ENCODE measurements around the gene TUFT1.

TUFT1 gene

GRCh38 chr1:151504252-151504651, 35.9 kb upstream of the TUFT1 start:
- Histone ChIP-seq H3K9ac (ENCODE audit: low read depth, low read length) (no peak overlapping the region), H3K27me3 (ENCODE audit: control insufficient read depth, insufficient read depth, low read length) (no peaks in the 10 kb centered on the region), H3K4me1 (ENCODE audit: control insufficient read depth, insufficient read depth, low read length) (no peaks in the 10 kb centered on the region), H3K36me3 (ENCODE audit: control insufficient read depth, insufficient read depth, low read length) (no peaks in the 10 kb centered on the region), H3K9me3 (ENCODE audit: control insufficient read depth, insufficient read depth, low read length) (no peaks in the 10 kb centered on the region), H3K4me3 (ENCODE audit: low read depth, low read length) (no peak overlapping the region)

GRCh38 chr1:151504759-151505158, 35.4 kb upstream of the TUFT1 start:
- Histone ChIP-seq H3K36me3 (ENCODE audit: control insufficient read depth, insufficient read depth, low read length) (no peaks in the 10 kb centered on the region), H3K27me3 (ENCODE audit: control insufficient read depth, insufficient read depth, low read length) (no peaks in the 10 kb centered on the region), H3K4me3 (ENCODE audit: low read depth, low read length) (no peak overlapping the region), H3K9ac (ENCODE audit: low read depth, low read length) (no peak overlapping the region), H3K4me1 (ENCODE audit: control insufficient read depth, insufficient read depth, low read length) (no peaks in the 10 kb centered on the region), H3K9me3 (ENCODE audit: control insufficient read depth, insufficient read depth, low read length) (no peaks in the 10 kb centered on the region)

DNA sequence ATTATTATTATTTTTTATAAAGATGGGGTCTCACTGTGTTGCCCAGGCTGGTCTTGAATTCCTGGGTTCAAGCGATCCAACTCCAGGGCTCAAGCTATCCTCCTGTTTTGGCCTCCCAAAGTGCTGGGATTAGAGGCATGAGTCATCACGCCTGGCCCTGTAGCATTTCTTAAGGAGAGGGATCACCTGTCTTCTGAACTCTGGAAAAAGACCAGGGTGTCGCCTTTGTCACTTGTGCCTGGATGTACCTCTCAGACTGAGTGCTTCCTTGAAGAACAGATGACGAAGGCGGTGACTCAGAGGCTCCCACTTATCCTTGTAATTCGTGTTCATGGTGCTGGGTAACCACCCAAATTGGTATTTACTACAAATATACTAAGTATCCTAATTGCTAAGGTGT, 31.3 kb upstream of the TUFT1 start:
- H3K27me3 ChIP-seq (ENCODE audit: control insufficient read depth, insufficient read depth, low read length) = no peaks in the 10 kb centered on the region
- H3K4me3 ChIP-seq (ENCODE audit: low read depth, low read length) = no peak overlapping the region
- no peaks in the 10 kb centered on the region for H3K9me3 ChIP-seq (ENCODE audit: control insufficient read depth, insufficient read depth, low read length)
- peaks cover 15% of the 10 kb centered on the region for H3K4me1 ChIP-seq (ENCODE audit: control insufficient read depth, insufficient read depth, low read length)
- H3K9ac ChIP-seq (ENCODE audit: low read depth, low read length) = no peak overlapping the region
- H3K36me3 ChIP-seq (ENCODE audit: control insufficient read depth, insufficient read depth, low read length) = no peaks in the 10 kb centered on the region

DNA sequence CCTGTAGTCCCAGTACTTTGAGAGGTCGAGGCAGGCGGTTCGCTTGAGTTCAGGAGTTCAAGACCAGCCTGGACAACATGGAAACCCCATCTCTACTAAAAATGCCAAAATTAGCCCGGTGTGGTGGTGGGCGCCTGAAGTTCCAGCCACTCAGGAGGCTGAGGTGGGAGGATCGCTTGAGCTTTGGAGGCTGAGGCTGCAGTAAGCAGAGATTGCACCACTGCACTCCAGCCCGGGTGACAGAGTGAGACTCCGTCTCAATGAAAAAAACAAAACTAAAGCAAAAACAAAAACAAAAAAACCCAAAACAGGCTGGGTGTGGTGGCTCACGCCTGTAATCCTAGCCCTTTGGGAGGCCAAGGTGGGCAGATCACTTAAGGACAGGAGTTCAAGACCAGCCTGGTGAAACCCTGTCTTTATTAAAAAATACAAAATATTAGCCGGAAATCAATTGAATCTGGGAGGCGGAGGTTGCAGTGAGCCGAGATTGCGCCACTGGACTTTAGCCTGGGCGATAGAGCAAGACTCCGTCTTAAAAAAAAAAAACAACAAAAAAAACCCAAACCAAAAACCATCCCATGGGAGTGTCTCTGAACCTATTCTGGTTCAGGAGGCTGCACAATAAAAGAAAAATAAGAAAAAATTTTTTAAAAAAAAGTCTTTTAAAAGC, 30.6 kb upstream of the TUFT1 start:
- Histone ChIP-seq H3K27me3 (ENCODE audit: control insufficient read depth, insufficient read depth, low read length) (no peaks in the 10 kb centered on the region), H3K36me3 (ENCODE audit: control insufficient read depth, insufficient read depth, low read length) (no peaks in the 10 kb centered on the region), H3K4me1 (ENCODE audit: control insufficient read depth, insufficient read depth, low read length) (peaks cover 21% of the 10 kb centered on the region), H3K9me3 (ENCODE audit: control insufficient read depth, insufficient read depth, low read length) (no peaks in the 10 kb centered on the region), H3K4me3 (ENCODE audit: low read depth, low read length) (no peak overlapping the region), H3K9ac (ENCODE audit: low read depth, low read length) (no peak overlapping the region)

DNA sequence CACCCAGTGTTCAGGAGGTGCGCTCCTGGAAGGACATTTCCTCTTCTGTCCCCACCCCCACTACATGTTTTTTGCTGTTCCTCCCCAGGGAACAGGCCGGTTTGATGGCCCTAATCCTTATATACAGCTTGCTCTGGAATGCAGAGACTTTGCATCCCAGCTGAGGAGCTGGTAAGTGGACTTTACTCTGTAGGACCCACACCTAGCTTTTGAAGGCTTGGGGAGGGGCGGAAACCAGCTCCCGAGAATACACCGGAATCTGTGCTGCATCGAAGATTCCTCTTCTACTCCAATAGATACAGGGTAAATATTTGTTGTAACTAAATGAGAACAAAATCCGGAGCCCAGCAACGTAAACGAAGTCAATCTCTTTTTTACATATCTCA, 30.1 kb upstream of the TUFT1 start:
- H3K4me3 ChIP-seq (ENCODE audit: low read depth, low read length) = peak overlapping the region; percentile 89
- peaks cover 23% of the 10 kb centered on the region for H3K4me1 ChIP-seq (ENCODE audit: control insufficient read depth, insufficient read depth, low read length)
- H3K36me3 ChIP-seq (ENCODE audit: control insufficient read depth, insufficient read depth, low read length) = no peaks in the 10 kb centered on the region
- no peaks in the 10 kb centered on the region for H3K27me3 ChIP-seq (ENCODE audit: control insufficient read depth, insufficient read depth, low read length)
- H3K9me3 ChIP-seq (ENCODE audit: control insufficient read depth, insufficient read depth, low read length) = no peaks in the 10 kb centered on the region
- peak overlapping the region; percentile 89 for H3K9ac ChIP-seq (ENCODE audit: low read depth, low read length)

DNA sequence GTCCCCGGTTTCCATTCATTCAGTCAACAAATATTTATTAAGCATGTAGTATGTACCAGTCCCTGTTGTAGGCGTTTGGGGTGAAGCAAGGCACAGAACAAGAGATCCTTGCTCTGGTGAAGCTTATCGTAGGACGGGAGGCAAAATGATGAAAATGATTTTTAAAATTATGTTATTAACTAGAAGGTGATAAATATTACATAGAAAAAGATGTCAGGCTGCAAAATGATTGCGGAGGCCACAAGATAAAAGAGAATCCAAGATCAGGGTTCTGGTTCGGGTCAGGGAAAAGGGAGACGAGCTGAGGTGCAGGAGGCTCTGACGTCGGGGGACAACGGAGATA, 29.5 kb upstream of the TUFT1 start:
- Histone ChIP-seq H3K4me1 (ENCODE audit: control insufficient read depth, insufficient read depth, low read length) (peaks cover 23% of the 10 kb centered on the region), H3K9ac (ENCODE audit: low read depth, low read length) (peak overlapping the region; percentile 89), H3K4me3 (ENCODE audit: low read depth, low read length) (peak overlapping the region; percentile 89), H3K9me3 (ENCODE audit: control insufficient read depth, insufficient read depth, low read length) (no peaks in the 10 kb centered on the region), H3K27me3 (ENCODE audit: control insufficient read depth, insufficient read depth, low read length) (no peaks in the 10 kb centered on the region), H3K36me3 (ENCODE audit: control insufficient read depth, insufficient read depth, low read length) (no peaks in the 10 kb centered on the region)

DNA sequence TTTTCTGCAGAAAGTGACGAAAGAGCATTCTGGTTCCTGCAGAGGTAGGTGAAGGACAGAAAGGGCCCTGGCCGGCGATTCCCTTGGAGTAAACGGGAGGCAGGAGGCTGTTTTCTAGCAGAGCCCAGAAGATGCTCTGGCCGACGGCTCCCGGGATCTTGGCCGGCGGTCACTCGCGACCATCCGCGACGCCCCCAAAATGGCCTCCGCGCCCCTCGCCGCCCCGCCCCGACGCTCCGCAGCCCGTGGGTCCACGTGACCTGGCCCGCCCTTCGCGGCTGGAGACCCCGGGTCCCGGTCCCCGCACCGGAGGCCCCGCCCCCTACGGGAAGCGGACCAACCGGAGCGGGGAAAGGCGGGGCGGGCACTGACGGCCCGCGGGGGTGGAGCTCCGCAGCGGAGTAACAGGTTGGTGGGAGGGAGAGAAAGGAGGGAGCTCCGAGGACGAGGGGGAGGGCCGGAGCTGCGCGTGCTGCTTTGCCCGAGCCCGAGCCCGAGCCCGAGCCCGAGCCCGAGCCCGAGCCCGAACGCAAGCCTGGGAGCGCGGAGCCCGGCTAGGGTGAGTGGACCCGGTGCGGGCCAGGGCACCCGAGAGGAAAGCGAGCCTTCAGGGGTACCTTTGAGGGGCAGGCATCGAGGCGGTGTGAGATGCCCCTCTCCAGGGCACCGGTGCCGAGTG, 29.0 kb upstream of the TUFT1 start, which contains the start of gene CGN:
CGN (plus strand) TSS at position 431 of the 679 bp plus-strand sequence. CDS start 7,133 bp downstream, outside the sequence.
- Histone ChIP-seq H3K27me3 (ENCODE audit: control insufficient read depth, insufficient read depth, low read length) (no peaks in the 10 kb centered on the region), H3K36me3 (ENCODE audit: control insufficient read depth, insufficient read depth, low read length) (no peaks in the 10 kb centered on the region), H3K9me3 (ENCODE audit: control insufficient read depth, insufficient read depth, low read length) (no peaks in the 10 kb centered on the region), H3K9ac (ENCODE audit: low read depth, low read length) (peak within 1 kb of the TSS; percentile 89), H3K4me3 (ENCODE audit: low read depth, low read length) (peak within 1 kb of the TSS; percentile 89), H3K4me1 (ENCODE audit: control insufficient read depth, insufficient read depth, low read length) (peaks cover 25% of the 10 kb centered on the region)

GRCh38 chr1:151511636-151512215, 28.4 kb upstream of the TUFT1 start:
- peak overlapping the region; percentile 62 for H3K9ac ChIP-seq (ENCODE audit: low read depth, low read length)
- no peaks in the 10 kb centered on the region for H3K36me3 ChIP-seq (ENCODE audit: control insufficient read depth, insufficient read depth, low read length)

GRCh38 chr1:151512326-151512725, 27.8 kb upstream of the TUFT1 start:
- no peaks in the 10 kb centered on the region for H3K27me3 ChIP-seq (ENCODE audit: control insufficient read depth, insufficient read depth, low read length)
- peaks cover 27% of the 10 kb centered on the region for H3K4me1 ChIP-seq (ENCODE audit: control insufficient read depth, insufficient read depth, low read length)
- H3K4me3 ChIP-seq (ENCODE audit: low read depth, low read length) = peak overlapping the region; percentile 87
- H3K9me3 ChIP-seq (ENCODE audit: control insufficient read depth, insufficient read depth, low read length) = no peaks in the 10 kb centered on the region
- H3K9ac ChIP-seq (ENCODE audit: low read depth, low read length) = no peak overlapping the region
- no peaks in the 10 kb centered on the region for H3K36me3 ChIP-seq (ENCODE audit: control insufficient read depth, insufficient read depth, low read length)

More at GRCh38 chr1:151511636-151512215, 28.4 kb upstream of the TUFT1 start:
- Histone ChIP-seq H3K4me1 (ENCODE audit: control insufficient read depth, insufficient read depth, low read length) (peaks cover 27% of the 10 kb centered on the region), H3K4me3 (ENCODE audit: low read depth, low read length) (peak overlapping the region; percentile 87), H3K9me3 (ENCODE audit: control insufficient read depth, insufficient read depth, low read length) (no peaks in the 10 kb centered on the region), H3K27me3 (ENCODE audit: control insufficient read depth, insufficient read depth, low read length) (no peaks in the 10 kb centered on the region)

GRCh38 chr1:151512801-151513625, 27.1 kb upstream of the TUFT1 start:
- H3K4me1 ChIP-seq (ENCODE audit: control insufficient read depth, insufficient read depth, low read length) = peaks cover 27% of the 10 kb centered on the region
- peak overlapping the region; percentile 9 for H3K9ac ChIP-seq (ENCODE audit: low read depth, low read length)
- H3K4me3 ChIP-seq (ENCODE audit: low read depth, low read length) = peak overlapping the region; percentile 87
- H3K27me3 ChIP-seq (ENCODE audit: control insufficient read depth, insufficient read depth, low read length) = no peaks in the 10 kb centered on the region
- no peaks in the 10 kb centered on the region for H3K9me3 ChIP-seq (ENCODE audit: control insufficient read depth, insufficient read depth, low read length)
- H3K36me3 ChIP-seq (ENCODE audit: control insufficient read depth, insufficient read depth, low read length) = no peaks in the 10 kb centered on the region

- H3K27me3 ChIP-seq (ENCODE audit: control insufficient read depth, insufficient read depth, low read length) = no peaks in the 10 kb centered on the region
- no peaks in the 10 kb centered on the region for H3K9me3 ChIP-seq (ENCODE audit: control insufficient read depth, insufficient read depth, low read length)
- H3K9ac ChIP-seq (ENCODE audit: low read depth, low read length) = no peak overlapping the region
- H3K36me3 ChIP-seq (ENCODE audit: control insufficient read depth, insufficient read depth, low read length) = no peaks in the 10 kb centered on the region
- H3K4me1 ChIP-seq (ENCODE audit: control insufficient read depth, insufficient read depth, low read length) = peaks cover 27% of the 10 kb centered on the region
- peak overlapping the region; percentile 87 for H3K4me3 ChIP-seq (ENCODE audit: low read depth, low read length)
These were observed 26.4 kb upstream of the TUFT1 start for GRCh38 chr1:151513626-151514121.

Measured in iPS-15b (cell line).